Stimulated activated CD4-positive, alpha-beta T cell treated with anti-CD3 and anti-CD28 coated beads, Interleukin-1b, Interleukin-23, amount 100 ng/mL, for 4 hours (primary cell): ENCODE measurements around the gene LIME1.

Experiments
- DNase-seq, 2 donors: peaks; one replicate each; pipeline ENCODE4 v3.0.0-alpha.2; 2020; ENCODE audit warnings: low read depth in 2 of 2

Gene LIME1, protein sequence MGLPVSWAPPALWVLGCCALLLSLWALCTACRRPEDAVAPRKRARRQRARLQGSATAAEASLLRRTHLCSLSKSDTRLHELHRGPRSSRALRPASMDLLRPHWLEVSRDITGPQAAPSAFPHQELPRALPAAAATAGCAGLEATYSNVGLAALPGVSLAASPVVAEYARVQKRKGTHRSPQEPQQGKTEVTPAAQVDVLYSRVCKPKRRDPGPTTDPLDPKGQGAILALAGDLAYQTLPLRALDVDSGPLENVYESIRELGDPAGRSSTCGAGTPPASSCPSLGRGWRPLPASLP

DNA sequence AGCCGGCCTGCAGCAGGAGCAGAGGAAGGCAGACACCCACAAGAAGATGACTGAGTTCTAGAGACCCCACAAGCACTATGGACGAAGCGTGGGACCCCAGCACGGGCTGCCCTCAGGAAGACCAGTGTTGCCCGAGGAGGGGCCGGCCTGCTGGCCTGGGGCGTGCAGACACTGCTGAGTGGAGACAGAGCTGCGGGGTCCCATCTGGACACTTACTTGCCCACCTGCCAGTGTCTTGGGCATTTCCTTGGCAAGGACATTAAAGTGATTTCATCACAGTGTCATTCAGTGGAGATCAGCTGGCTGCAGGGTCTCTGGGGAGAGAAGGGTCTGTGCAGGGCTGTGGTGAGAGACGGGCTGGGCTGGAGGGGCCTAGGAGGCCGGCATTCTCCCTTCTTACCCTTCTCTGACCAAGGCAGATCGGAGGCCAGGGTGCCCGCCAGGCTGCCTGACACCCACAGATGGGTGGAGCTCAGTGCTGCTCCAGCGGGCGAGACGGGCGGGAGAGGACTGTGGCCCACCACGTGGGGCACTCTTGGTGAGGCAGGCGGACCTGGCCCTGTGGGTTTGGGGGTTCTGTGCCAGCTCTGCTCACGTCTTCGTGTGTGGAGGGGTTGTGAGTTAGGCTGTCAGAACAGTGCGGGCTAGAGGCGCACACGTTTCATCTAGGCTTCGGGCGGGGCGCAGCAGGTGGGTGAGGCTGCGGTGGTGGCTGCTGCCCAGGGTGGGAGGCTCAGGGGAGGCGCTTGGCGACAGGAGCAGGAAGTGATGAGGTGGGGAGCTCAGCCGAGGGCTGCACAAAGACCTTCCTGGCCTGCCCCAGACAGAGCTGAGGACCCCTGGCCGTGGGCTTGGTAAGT, at the start of gene LIME1:
LIME1 (plus strand) TSS at position 806 of the 860 bp plus-strand sequence. CDS start 886 bp downstream, outside the sequence.
- peak in 1 of 2 donors; percentile 47 for DNase-seq

DNA sequence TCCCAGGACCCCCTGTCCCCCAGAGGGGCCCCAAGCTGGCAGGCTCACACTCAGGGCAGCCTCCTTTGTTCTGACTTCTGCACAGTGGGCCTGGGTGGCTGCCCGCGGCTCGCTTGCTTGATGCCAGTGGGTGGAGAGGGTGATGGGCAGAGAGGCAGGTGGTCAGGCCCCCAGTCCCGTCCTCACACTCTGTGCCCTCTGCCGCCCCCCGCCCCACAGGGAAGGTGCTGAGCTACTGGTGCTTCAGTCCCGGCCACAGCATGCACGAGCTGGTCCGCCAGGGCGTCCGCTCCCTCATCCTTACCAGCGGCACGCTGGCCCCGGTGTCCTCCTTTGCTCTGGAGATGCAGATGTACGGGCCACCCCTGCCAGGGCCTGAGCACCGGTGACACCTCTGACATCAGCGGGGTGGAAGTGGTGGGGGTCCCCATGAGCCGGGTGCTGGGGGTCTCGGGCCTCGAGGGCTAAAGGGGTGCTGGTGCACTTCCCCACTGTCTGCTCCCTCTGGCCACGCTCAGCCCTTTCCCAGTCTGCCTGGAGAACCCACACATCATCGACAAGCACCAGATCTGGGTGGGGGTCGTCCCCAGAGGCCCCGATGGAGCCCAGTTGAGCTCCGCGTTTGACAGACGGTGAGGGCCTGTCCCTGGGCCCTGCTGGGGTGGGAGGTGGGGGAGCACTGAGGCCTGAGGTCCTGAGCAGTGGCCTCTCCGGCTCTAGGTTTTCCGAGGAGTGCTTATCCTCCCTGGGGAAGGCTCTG, 48.9 kb upstream of the LIME1 start:
- DNase-seq = no peak

DNA sequence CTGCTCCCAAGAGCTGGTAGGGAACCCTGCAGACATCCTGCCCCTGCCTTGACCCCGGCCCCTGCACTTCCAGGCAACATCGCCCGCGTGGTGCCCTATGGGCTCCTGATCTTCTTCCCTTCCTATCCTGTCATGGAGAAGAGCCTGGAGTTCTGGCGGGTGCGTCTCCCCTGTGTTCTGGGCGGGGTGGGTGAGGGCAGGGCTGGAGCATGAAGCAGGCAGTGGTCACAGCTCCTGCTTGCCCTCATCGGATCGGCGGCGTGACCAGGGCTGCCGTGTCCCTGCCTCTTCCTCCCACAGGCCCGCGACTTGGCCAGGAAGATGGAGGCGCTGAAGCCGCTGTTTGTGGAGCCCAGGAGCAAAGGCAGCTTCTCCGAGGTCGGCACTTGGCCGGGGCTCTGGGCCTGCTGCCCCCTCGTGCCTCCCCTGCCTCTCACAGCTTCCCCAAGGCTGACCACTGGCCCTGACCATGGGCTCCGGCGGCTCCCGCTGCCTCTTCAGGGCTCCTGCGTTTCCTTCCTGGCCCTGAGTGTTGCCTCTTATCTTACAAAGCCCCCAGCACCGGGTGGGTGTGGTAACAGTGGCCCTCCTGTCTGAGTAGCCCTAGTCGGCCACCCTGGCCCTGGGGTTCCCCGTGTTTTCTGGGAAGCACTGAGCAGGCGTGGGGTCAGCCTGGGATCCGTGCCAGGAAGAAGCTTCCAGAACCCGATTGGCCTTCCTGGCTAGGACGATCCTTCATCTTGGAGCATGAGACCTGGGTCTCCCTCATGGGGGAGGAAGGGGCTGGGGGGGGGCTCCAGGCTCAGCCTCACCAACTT, 48.0 kb upstream of the LIME1 start:
- no peak for DNase-seq

DNA sequence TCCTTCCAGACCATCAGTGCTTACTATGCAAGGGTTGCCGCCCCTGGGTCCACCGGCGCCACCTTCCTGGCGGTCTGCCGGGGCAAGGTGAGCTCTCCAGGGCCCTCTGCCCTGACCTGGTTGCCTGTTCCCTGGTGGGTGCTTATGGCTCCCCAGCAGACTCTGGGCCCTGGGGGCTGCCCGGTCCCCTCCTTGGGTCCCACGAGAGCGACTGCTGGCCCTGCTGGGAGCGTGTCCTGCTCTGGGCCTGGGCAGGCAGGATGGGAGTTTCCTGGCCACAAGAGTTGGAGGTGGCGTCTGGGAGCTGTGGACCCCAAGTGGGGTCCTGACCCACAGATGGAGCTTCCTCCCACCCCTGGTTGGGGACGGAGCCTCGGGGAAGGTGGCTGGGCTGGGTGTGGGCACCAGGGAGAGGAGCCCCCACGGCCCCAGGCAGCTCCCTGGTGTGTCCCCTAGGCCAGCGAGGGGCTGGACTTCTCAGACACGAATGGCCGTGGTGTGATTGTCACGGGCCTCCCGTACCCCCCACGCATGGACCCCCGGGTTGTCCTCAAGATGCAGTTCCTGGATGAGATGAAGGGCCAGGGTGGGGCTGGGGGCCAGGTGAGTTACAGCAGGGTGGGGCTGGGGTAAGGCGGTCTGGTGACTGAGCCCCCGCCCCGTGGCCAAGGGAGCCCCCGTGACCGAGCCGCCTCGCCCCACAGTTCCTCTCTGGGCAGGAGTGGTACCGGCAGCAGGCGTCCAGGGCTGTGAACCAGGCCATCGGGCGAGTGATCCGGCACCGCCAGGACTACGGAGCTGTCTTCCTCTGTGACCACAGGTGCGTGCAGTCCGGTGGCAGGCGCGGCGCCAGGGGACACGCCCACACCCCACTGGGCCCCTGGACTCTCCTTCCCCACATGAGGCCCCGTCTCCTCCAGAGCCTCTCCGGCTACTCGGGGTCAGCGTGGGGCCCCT, 47.1 kb upstream of the LIME1 start:
- DNase-seq = no peak

DNA sequence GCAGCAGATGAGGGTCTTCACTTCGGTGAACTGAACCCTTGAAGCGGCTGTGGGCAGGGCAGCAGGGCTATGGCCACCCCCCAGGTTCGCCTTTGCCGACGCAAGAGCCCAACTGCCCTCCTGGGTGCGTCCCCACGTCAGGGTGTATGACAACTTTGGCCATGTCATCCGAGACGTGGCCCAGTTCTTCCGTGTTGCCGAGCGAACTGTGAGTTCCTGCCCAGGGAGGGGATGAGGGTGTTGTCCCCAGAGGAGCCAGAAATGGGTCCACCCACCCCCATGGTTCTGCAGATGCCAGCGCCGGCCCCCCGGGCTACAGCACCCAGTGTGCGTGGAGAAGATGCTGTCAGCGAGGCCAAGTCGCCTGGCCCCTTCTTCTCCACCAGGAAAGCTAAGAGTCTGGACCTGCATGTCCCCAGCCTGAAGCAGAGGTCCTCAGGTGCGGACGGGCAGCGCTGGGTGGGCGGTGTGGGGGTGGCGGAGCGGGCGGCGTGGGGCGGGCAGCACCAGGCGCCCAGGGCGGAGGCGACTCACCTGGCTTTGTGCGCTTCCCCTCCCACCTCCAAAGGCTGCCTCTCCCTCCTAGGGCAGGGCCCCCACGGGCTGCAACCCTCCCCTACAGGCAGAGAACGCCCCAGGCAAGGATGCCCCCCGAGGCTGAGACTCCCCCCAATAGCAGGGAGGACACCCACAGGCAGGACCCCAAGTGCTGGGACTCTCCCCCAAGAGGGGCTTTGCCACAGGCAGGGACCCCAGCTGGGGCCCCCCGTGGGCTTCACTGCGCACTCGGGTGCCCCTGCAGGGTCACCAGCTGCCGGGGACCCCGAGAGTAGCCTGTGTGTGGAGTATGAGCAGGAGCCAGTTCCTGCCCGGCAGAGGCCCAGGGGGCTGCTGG, 46.2 kb upstream of the LIME1 start:
- no peak for DNase-seq

DNA sequence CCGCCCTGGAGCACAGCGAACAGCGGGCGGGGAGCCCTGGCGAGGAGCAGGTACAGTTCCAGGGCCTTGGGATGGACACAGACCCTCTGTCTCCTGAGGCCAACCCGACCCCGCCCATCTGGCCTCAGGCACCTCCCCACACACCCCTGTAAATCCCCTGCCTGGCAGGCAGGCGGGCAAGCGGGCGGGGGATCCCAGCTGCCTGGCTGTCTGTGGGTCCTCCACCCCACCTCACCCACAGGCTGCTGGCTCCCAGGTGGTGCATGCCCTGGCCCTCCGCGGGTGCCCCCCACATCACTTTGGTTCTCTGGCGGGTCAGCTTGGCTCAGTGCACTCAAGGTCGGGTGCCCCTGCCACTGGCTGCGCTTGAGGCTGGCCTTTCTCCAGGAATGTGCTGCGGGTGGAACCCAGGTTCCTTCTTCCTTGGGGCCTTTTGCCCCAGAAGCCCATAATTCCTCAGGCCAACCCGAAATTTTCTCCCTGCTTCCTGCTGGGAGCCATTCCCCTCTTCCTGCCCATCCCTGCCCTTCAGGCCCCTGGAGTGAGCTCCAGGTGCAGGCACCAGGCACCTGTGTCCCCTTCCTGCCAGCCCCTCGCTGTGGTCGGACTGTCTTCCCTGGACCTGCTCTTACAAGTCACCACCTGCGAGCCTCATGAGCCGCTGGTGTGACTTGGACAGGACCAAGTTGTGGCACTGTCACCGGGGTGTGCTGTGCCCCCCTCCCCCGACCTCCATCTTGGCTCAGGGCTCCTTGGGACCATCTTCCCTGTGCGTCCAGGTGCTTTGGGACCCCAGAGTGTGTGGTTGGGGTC, 45.4 kb upstream of the LIME1 start:
- DNase-seq = no peak

DNA sequence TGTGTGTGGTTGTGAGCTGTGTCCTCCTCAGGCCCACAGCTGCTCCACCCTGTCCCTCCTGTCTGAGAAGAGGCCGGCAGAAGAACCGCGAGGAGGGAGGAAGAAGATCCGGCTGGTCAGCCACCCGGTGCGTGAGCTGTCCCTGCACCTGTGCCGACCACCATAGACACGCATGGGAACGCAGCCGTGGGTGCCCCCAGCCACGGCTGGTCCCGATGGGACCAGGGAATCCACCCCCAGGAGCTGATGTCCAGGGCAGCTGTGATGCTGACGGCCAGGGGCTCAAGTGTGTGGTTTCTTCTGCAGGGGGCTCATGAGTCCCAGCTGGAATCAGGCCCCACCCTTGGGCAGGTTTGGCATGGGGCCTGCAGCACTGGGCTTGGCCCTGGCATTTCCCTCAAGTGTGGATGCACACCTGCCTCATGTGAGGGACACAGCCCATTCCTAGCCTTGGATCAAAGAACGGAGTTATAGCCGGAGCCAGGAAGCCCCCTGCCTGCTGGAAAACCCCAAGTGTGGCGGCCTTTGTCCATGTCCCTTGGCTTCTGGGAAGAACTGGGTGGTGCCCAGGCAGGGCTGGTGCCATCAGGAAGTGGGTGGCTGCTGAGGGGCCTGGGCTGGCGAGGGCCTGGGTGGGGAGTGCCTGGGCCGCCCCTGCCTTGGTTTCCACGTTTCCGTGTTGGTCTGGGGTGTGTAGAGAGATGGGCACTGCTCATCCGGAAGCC, 44.6 kb upstream of the LIME1 start:
- DNase-seq = no peak

DNA sequence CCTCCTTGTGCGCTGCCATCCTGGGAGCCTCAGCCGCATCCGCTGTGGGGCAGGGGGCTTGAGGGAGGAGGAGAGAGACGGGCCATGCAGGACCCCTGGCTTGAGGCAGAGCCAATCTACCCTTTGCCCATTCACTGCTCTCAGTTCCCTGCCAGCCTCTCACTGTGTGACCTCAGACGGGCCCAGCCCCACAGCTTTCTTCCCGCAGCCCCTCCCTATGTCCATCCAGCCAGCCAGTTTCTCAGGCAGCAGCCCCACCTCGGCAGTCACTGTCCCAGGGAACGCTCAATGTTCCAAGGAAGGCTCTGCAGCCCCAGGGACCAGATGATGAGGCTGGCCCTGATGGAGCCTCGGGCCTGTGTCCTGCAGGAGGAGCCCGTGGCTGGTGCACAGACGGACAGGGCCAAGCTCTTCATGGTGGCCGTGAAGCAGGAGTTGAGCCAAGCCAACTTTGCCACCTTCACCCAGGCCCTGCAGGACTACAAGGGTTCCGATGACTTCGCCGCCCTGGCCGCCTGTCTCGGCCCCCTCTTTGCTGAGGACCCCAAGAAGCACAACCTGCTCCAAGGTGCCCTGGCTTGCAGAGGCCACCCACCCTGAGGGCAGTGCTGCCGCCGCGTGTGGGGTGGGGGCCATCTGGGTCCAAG, 43.9 kb upstream of the LIME1 start:
- DNase-seq = no peak

DNA sequence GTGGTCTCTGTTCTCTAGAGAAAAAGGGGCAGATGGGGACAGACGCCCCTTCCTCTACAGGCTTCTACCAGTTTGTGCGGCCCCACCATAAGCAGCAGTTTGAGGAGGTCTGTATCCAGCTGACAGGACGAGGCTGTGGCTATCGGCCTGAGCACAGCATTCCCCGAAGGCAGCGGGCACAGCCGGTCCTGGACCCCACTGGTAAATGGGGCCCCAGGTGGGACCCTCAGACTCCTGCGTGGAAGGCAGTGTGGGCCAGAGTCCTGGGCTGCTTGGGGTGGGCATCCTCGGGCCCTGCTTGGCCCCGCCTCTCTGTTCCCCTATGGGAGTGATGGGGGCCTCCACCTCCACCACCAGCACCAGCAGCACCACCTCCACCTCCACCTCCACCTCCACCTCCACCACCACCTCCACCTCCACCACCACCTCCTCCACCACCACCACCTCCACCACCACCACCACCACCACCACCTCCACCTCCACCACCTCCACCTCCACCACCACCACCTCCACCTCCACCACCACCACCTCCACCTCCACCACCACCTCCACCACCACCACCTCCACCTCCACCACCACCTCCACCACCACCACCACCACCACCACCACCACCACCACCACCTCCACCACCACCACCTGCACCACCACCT, 43.3 kb upstream of the LIME1 start:
- no peak for DNase-seq

DNA sequence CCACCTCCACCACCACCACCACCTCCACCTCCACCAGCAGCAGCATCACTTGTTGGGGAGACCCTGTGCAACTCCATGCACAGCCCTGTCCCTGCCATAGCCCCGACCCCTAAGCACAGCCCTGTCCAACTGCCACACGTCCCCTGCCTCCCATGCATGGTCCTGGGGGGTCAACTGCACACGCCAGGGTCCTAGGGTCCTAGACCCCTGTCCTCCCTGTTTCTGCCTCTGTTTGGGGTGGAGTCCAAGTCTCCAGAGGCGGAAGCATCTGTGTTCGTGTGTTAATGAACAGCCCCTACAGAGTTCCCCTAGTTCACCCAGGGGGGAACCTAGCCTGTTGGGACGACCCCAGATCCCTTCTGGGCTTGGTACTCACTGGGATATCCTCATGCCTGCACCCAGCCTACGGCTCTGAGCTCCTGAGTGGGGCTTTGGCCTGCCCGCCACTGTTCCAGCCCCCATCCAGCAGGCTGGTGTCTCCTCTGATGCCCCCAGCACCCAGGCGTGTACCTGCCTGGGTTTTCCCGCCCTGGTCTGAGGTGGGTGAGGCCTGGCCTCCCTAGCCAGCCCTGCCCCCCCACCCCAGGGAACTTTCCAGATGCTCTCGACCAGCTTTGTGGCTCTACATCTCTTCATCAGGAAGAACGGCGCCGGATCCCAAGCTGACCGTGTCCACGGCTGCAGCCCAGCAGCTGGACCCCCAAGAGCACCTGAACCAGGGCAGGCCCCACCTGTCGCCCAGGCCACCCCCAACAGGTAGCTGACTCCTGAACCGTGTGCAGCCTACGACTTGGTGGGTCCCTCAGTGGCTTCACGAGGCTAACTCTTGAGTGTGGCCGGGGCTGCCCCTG, 42.5 kb upstream of the LIME1 start:
- DNase-seq = no peak

DNA sequence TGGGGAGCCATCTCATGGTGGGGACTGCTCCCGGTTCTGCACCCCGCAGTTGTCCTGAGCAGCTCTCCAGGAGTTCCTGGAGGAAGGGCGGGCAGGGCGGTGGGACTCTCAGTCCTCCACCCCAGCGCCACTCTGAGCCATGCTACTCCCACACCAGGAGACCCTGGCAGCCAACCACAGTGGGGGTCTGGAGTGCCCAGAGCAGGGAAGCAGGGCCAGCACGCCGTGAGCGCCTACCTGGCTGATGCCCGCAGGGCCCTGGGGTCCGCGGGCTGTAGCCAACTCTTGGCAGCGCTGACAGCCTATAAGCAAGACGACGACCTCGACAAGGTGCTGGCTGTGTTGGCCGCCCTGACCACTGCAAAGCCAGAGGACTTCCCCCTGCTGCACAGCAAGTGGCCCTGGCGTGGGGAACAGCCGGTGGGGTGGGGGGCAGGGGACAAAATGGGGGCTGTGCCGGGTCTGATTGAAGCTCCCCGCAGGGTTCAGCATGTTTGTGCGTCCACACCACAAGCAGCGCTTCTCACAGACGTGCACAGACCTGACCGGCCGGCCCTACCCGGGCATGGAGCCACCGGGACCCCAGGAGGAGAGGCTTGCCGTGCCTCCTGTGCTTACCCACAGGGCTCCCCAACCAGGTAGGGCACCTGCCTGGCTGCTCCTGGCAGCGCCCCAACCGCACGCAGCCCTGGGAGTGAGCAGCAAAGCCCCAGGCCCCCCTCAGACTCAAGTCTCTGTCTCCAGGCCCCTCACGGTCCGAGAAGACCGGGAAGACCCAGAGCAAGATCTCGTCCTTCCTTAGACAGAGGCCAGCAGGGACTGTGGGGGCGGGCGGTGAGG, 41.7 kb upstream of the LIME1 start:
- no peak for DNase-seq

DNA sequence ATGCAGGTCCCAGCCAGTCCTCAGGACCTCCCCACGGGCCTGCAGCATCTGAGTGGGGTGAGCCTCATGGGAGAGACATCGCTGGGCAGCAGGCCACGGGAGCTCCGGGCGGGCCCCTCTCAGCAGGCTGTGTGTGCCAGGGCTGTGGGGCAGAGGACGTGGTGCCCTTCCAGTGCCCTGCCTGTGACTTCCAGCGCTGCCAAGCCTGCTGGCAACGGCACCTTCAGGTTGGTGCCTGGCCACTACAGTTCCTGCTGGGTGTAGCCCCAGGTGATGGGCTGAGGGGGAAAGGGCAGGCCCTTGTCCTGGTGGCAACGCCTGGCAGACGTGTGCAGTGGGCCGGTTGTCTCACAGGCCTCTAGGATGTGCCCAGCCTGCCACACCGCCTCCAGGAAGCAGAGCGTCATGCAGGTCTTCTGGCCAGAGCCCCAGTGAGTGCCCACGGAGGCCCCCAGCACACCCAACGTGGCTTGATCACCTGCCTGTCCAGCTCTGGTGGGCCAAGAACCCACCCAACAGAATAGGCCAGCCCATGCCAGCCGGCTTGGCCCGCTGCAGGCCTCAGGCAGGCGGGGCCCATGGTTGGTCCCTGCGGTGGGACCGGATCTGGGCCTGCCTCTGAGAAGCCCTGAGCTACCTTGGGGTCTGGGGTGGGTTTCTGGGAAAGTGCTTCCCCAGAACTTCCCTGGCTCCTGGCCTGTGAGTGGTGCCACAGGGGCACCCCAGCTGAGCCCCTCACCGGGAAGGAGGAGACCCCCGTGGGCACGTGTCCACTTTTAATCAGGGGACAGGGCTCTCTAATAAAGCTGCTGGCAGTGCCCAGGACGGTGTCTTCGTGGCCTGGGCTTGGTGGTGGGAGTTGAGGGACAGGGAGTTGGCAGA, 40.8 kb upstream of the LIME1 start:
- DNase-seq = no peak

DNA sequence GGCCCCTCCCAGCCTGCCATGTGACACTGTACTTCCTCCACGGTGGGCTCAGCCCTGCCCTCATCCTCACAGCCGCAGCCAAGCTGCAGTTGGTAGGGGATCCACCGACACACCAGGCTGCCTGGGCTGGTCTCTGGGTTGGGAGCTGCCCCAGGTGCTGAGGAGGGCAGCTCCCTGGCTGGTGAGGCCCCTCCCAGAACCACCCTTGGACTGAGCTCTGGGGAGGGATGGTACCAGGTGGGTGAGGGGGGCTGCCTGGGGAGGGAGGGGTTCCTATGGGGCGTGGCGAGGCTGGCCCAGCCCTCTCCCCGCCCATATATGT, 40.2 kb upstream of the LIME1 start:
- DNase-seq = no peak
